B cell (primary cell): ENCODE data around the gene BUD31. TPM values are rescaled to one million over a fixed set of nuclear protein-coding genes. Genes with fewer than 3 reads are reported as not detected.

Experiments used
- ATAC-seq: fragments of 200-7000 bp; cut with Tn5 transposase; one replicate; pipeline ENCODE4 v1.10.0; 2021; ENCODE audit warnings: low read depth, mild to moderate bottlenecking, moderate number of reproducible peaks, moderate library complexity
- CTCF ChIA-PET: fragments of 350-600 bp; sonication (Branson Sonifier 250); formaldehyde crosslinking; loops from one replicate; lab custom pipeline; 2021; ENCODE audit warnings: antibody characterized with exemption, inconsistent platforms; lab: Charles Lee
- POLR2A ChIA-PET: fragments of 350-600 bp; sonication (Branson Sonifier 250); formaldehyde crosslinking; loops from one replicate; lab custom pipeline; 2021; ENCODE audit warnings: antibody characterized with exemption; lab: Charles Lee
- DNase-seq: peaks from one replicate; pipeline ENCODE4 v3.0.0; 2013
- H2AFZ ChIP-seq: 2 replicates; pipeline ENCODE4 v1.6.1; 2012; ENCODE audit warnings: mild to moderate bottlenecking, low read depth, low read length; ENCODE audit not compliant: insufficient read depth, poor library complexity, severe bottlenecking
- H3K27ac ChIP-seq, 2 donors: 1 replicate in 1 of 2; 2 replicates in 1 of 2; pipeline ENCODE4 v1.5.1; 2012 to 2013; ENCODE audit warnings: low read length in 2 of 2, mild to moderate bottlenecking in 2 of 2, moderate library complexity in 1 of 2
- H3K27me3 ChIP-seq, 4 experiments: fragments of 200-600 bp in 1 of 4; sonication (generic) in 1 of 4; replicated peaks in 1 of 4; 1 replicate in 2 of 4; 2 replicates in 2 of 4; pipeline versions ENCODE4 v1.6.1 to v1.7.0; 2013 to 2016; ENCODE audit warnings: low read length in 3 of 4, mild to moderate bottlenecking in 2 of 4, mixed read lengths in 1 of 4, moderate library complexity in 1 of 4; ENCODE audit not compliant: insufficient read depth in 4 of 4, control insufficient read depth in 3 of 4; ENCODE audit errors: control extremely low read depth in 1 of 4
- H3K36me3 ChIP-seq, 2 experiments: replicated peaks in 1 of 2; 1 replicate in 1 of 2; 2 replicates in 1 of 2; pipeline versions ENCODE4 v1.6.1 to v1.7.1; 2013; ENCODE audit warnings: low read length in 1 of 2; ENCODE audit not compliant: insufficient read depth in 2 of 2, control insufficient read depth in 1 of 2; ENCODE audit errors: control extremely low read depth in 1 of 2, extremely low read depth in 1 of 2
- H3K4me1 ChIP-seq, 2 donors: fragments of 200-600 bp in 1 of 2; sonication (generic) in 1 of 2; 1 replicate in 1 of 2; 2 replicates in 1 of 2; pipeline versions ENCODE4 v1.5.1 to v1.6.1; 2013 to 2017; ENCODE audit warnings: low read length in 2 of 2; ENCODE audit not compliant: control insufficient read depth in 2 of 2, insufficient read depth in 2 of 2
- H3K4me2 ChIP-seq: replicated peaks from 2 replicates; pipeline ENCODE3; 2012; ENCODE audit warnings: mild to moderate bottlenecking, low read depth, low read length; ENCODE audit not compliant: poor library complexity, severe bottlenecking
- H3K4me3 ChIP-seq, 5 experiments: fragments of 200-600 bp in 1 of 5; sonication (generic) in 1 of 5; 1 replicate in 3 of 5; 2 replicates in 2 of 5; pipeline versions ENCODE4 v1.5.1 to v1.7.0; 2011 to 2016; ENCODE audit warnings: low read length in 4 of 5, mild to moderate bottlenecking in 4 of 5, low read depth in 2 of 5, control low read depth in 1 of 5, moderate library complexity in 1 of 5; ENCODE audit not compliant: insufficient read depth in 1 of 5; ENCODE audit errors: control extremely low read depth in 1 of 5, extremely low read depth in 1 of 5
- H3K79me2 ChIP-seq: fragments of 200-600 bp; sonication (generic); one replicate; pipeline ENCODE4 v1.6.0; 2016; ENCODE audit warnings: low read length; ENCODE audit not compliant: control insufficient read depth, insufficient read depth
- H3K9ac ChIP-seq: fragments of 200-600 bp; sonication (generic); 2 replicates; pipeline ENCODE4 v1.6.1; 2017; ENCODE audit warnings: mild to moderate bottlenecking, low read length, moderate library complexity
- H3K9me3 ChIP-seq, 3 donors: one replicate each; pipeline versions ENCODE4 v1.6.1 to v1.7.1; 2013; ENCODE audit warnings: low read length in 2 of 3; ENCODE audit not compliant: control insufficient read depth in 2 of 3, insufficient read depth in 1 of 3; ENCODE audit errors: control extremely low read depth in 1 of 3
- H4K20me1 ChIP-seq: 2 replicates; pipeline ENCODE4 v1.6.0; 2012; ENCODE audit warnings: mild to moderate bottlenecking, low read length; ENCODE audit not compliant: insufficient read depth, control insufficient read depth, poor library complexity, severe bottlenecking
- H3K27ac Mint-ChIP-seq: one replicate; pipeline ENCODE4 v1.8.0; 2021; ENCODE audit warnings: mixed read lengths
- H3K27me3 Mint-ChIP-seq: one replicate; pipeline ENCODE4 v1.8.0; 2021; ENCODE audit warnings: mixed read lengths
- H3K4me1 Mint-ChIP-seq: one replicate; pipeline ENCODE4 v1.8.0; 2021; ENCODE audit warnings: mixed read lengths
- H3K4me3 Mint-ChIP-seq: one replicate; pipeline ENCODE4 v1.8.0; 2021; ENCODE audit warnings: mixed read lengths
- H3K9me3 Mint-ChIP-seq: one replicate; pipeline ENCODE4 v1.8.0; 2022; ENCODE audit warnings: mixed read lengths; ENCODE audit not compliant: insufficient read depth
- CTCF ChIP-seq: fragments of 200-600 bp; IDR thresholded peaks from one replicate; pipeline ENCODE4 v1.8.0; 2022; ENCODE audit warnings: antibody characterized with exemption, mild to moderate bottlenecking
- EZH2 ChIP-seq: IDR thresholded peaks from 2 replicates; pipeline ENCODE4 v1.6.1; 2012; ENCODE audit warnings: borderline replicate concordance, low read depth, mild to moderate bottlenecking, moderate library complexity, low read length; ENCODE audit not compliant: insufficient read depth, poor library complexity, severe bottlenecking
- WGBS: methylation state at CpG from one replicate; pipeline ENCODE4 v1.1.5; 2013; ENCODE audit warnings: missing lambda C conversion rate; ENCODE audit not compliant: insufficient coverage; 5-methylcytosine and 5-hydroxymethylcytosine counted together
- intact Hi-C: fragments of 100-400 bp; cut with micrococcal nuclease; formaldehyde crosslinking; loops from one replicate; pipeline ENCODE4 v1.10.0; 2022
- polyA plus RNA-seq: library from polyadenylated mRNA; depleted of rRNA; stranded (reverse); fragments of >200 nt; gene quantifications from 2 replicates; pipeline ENCODE4 v1.2.3, GENCODE V29; 2012
- total RNA-seq, 2 donors: library from RNA; stranded (reverse); fragments of 120-200 nt in 1 of 2; gene quantifications; 1 replicate in 1 of 2; 2 replicates in 1 of 2; pipeline versions ENCODE4 v1.2.3 to v1.2.4, GENCODE V29; 2013 to 2022

The BUD31 gene
- total and polyA plus RNA-seq, 2 donors (not counting 1 experiment from before 2014, with no cell fraction given), result 57.8 to 69.4 TPM

- no peak overlapping the region for H3K4me3 Mint-ChIP-seq
- H3K4me1 ChIP-seq, result no peaks in the 10 kb centered on the region
- no peak for DNase-seq
- peaks cover 16% of the 10 kb centered on the region for H3K79me2 ChIP-seq
- no peak overlapping the region for H3K27ac ChIP-seq
- 98% methylated on average over 6 of the region's 7 CpGs for WGBS
- H3K4me3 ChIP-seq, result no peak overlapping the region
- no peaks in the 10 kb centered on the region for H3K4me1 Mint-ChIP-seq
- H3K27ac Mint-ChIP-seq, result no peak overlapping the region
- H4K20me1 ChIP-seq, result peaks cover 32% of the 10 kb centered on the region
- H3K4me2 ChIP-seq, result no peak overlapping the region
- no peak overlapping the region for H2AFZ ChIP-seq
- no peaks in the 10 kb centered on the region for H3K27me3 Mint-ChIP-seq
- TF ChIP-seq CTCF (no peak), EZH2 (no peak)
- H3K9me3 ChIP-seq, result no peaks in the 10 kb centered on the region
- no peaks in the 10 kb centered on the region for H3K27me3 ChIP-seq
- no peak for ATAC-seq
- ChIA-PET CTCF (no interaction called here), POLR2A (no interaction called here)
- no peak overlapping the region for H3K9ac ChIP-seq
- H3K9me3 Mint-ChIP-seq, result no peaks in the 10 kb centered on the region
- peaks cover 12 to 56% of the 10 kb centered on the region in 2 experiments for H3K36me3 ChIP-seq
- intact Hi-C loops, result no loop called here
Observed at GRCh38 chr7:99420986-99421385, 12.2 kb downstream of the BUD31 start.

- Histone ChIP-seq H3K79me2 (peaks cover 11% of the 10 kb centered on the region), H3K4me1 (no peaks in the 10 kb centered on the region), H2AFZ (no peak overlapping the region), H3K9me3 (no peaks in the 10 kb centered on the region), H3K27ac (no peak overlapping the region), H3K4me2 (no peak overlapping the region), H3K4me3 (no peak overlapping the region), H3K27me3 (no peaks in the 10 kb centered on the region), H3K9ac (no peak overlapping the region), H3K36me3 (peaks cover 11 to 46% of the 10 kb centered on the region in 2 experiments), H4K20me1 (peaks cover 31% of the 10 kb centered on the region)
- Mint-ChIP-seq H3K27me3 (no peaks in the 10 kb centered on the region), H3K27ac (no peak overlapping the region), H3K4me3 (no peak overlapping the region), H3K9me3 (no peaks in the 10 kb centered on the region), H3K4me1 (no peaks in the 10 kb centered on the region)
- POLR2A ChIA-PET, result no interaction called here
- DNase-seq (no peak), ATAC-seq (no peak)
- TF ChIP-seq CTCF (no peak), EZH2 (no peak)
- CTCF ChIA-PET, result interaction anchor here (0.8 kb wide), 1 partner anchor 52 kb away, joined by 3 read pairs; no protein-coding TSS in a partner anchor
- intact Hi-C loops, result no loop called here
- WGBS, result over 99% methylated on average over 9 of the region's 11 CpGs
Observed at GRCh38 chr7:99422186-99422585, 13.4 kb downstream of the BUD31 start.
